KMS-11 (cell line): ENCODE results near the gene WDR77.

ENCODE experiments used
- H2AFZ ChIP-seq: fragments of 200-600 bp; sonication (generic); 2 replicates; pipeline ENCODE4 v1.6.1; 2016; ENCODE audit warnings: antibody characterized with exemption, mixed run types, low read depth
- H3K27ac ChIP-seq: fragments of 200-600 bp; sonication (generic); 2 replicates; pipeline ENCODE4 v1.6.1; 2016; ENCODE audit warnings: mild to moderate bottlenecking, mixed run types
- H3K27me3 ChIP-seq: fragments of 200-600 bp; sonication (generic); 2 replicates; pipeline ENCODE4 v1.6.1; 2017; ENCODE audit warnings: mild to moderate bottlenecking, low read depth, mixed run types, moderate library complexity; ENCODE audit not compliant: insufficient read depth
- H3K36me3 ChIP-seq: fragments of 200-600 bp; sonication (generic); 2 replicates; pipeline ENCODE4 v1.6.1; 2017; ENCODE audit warnings: mild to moderate bottlenecking, mixed run types; ENCODE audit not compliant: insufficient read depth
- H3K4me1 ChIP-seq: fragments of 200-600 bp; sonication (generic); 2 replicates; pipeline ENCODE4 v1.6.1; 2016; ENCODE audit warnings: mild to moderate bottlenecking, low read depth, mixed run types; ENCODE audit not compliant: poor library complexity, severe bottlenecking
- H3K4me2 ChIP-seq: fragments of 200-600 bp; sonication (generic); 2 replicates; pipeline ENCODE4 v1.7.0; 2016; ENCODE audit warnings: mild to moderate bottlenecking, mixed run types
- H3K4me3 ChIP-seq: fragments of 200-600 bp; sonication (generic); IDR thresholded peaks from 2 replicates; pipeline ENCODE4 v1.6.1; 2017; ENCODE audit warnings: low read depth, low read length, mixed read lengths; ENCODE audit not compliant: insufficient read depth
- H3K79me2 ChIP-seq: fragments of 200-600 bp; sonication (generic); 2 replicates; pipeline ENCODE4 v1.6.1; 2016; ENCODE audit warnings: low read depth, mixed run types; ENCODE audit not compliant: insufficient read depth
- H3K9ac ChIP-seq: fragments of 200-600 bp; sonication (generic); 2 replicates; pipeline ENCODE4 v1.6.1; 2016; ENCODE audit warnings: mild to moderate bottlenecking, mixed run types
- H4K20me1 ChIP-seq: fragments of 200-600 bp; sonication (generic); 2 replicates; pipeline ENCODE4 v1.6.1; 2016; ENCODE audit warnings: mild to moderate bottlenecking, mixed run types; ENCODE audit not compliant: insufficient read depth
- CTCF ChIP-seq: fragments of 200-600 bp; sonication (generic); conservative IDR thresholded peaks from 2 replicates; pipeline ENCODE4 v1.6.1; 2017; ENCODE audit warnings: low read depth, mild to moderate bottlenecking, antibody characterized with exemption, low read length, moderate library complexity, mixed read lengths

The WDR77 gene

GRCh38 chr1:111474521-111474920 is 25.5 kb upstream of the WDR77 start:
- Histone ChIP-seq H4K20me1 (no peaks in the 10 kb centered on the region), H3K9ac (no peak overlapping the region), H3K4me2 (no peak overlapping the region), H2AFZ (no peak overlapping the region), H3K36me3 (no peaks in the 10 kb centered on the region), H3K27ac (no peak overlapping the region), H3K27me3 (peaks cover 24% of the 10 kb centered on the region; the same call in 1 of the 2 replicates), H3K79me2 (no peaks in the 10 kb centered on the region), H3K4me3 (no peak overlapping the region), H3K4me1 (peaks cover 26% of the 10 kb centered on the region)
- TF ChIP-seq CTCF = no peak

GRCh38 chr1:111474106-111474505 is 25.1 kb upstream of the WDR77 start:
- no peaks in the 10 kb centered on the region for H3K36me3 ChIP-seq
- TF ChIP-seq CTCF = no peak
- H3K4me3 ChIP-seq = no peak overlapping the region
- H3K4me1 ChIP-seq = peaks cover 26% of the 10 kb centered on the region
- H2AFZ ChIP-seq = no peak overlapping the region
- H4K20me1 ChIP-seq = no peaks in the 10 kb centered on the region
- H3K27me3 ChIP-seq = peaks cover 22% of the 10 kb centered on the region; the same call in 1 of the 2 replicates
- H3K9ac ChIP-seq = no peak overlapping the region
- H3K4me2 ChIP-seq = no peak overlapping the region
- H3K79me2 ChIP-seq = no peaks in the 10 kb centered on the region
- no peak overlapping the region for H3K27ac ChIP-seq

- Histone ChIP-seq H4K20me1 (no peaks in the 10 kb centered on the region), H3K36me3 (no peaks in the 10 kb centered on the region), H3K79me2 (no peaks in the 10 kb centered on the region), H3K4me1 (peaks cover 12% of the 10 kb centered on the region), H3K27ac (no peak overlapping the region), H3K9ac (no peak overlapping the region), H3K4me2 (no peak overlapping the region), H2AFZ (no peak overlapping the region), H3K4me3 (no peak overlapping the region), H3K27me3 (peaks cover 9% of the 10 kb centered on the region; the same call in 1 of the 2 replicates)
- no peak for TF ChIP-seq CTCF
Observed at GRCh38 chr1:111471538-111471937, 22.5 kb upstream of the WDR77 start.

GRCh38 chr1:111471012-111471411 is 22.0 kb upstream of the WDR77 start:
- H3K36me3 ChIP-seq = no peaks in the 10 kb centered on the region
- no peak overlapping the region for H3K4me3 ChIP-seq
- TF ChIP-seq CTCF = no peak
- H3K27me3 ChIP-seq = peaks cover 6% of the 10 kb centered on the region; the same call in 1 of the 2 replicates
- no peak overlapping the region for H3K9ac ChIP-seq
- no peak overlapping the region for H3K27ac ChIP-seq
- peaks cover 7% of the 10 kb centered on the region for H3K4me1 ChIP-seq
- no peaks in the 10 kb centered on the region for H4K20me1 ChIP-seq
- H3K79me2 ChIP-seq = no peaks in the 10 kb centered on the region
- H3K4me2 ChIP-seq = no peak overlapping the region
- no peak overlapping the region for H2AFZ ChIP-seq

- no peak for TF ChIP-seq CTCF
- Histone ChIP-seq H3K4me1 (peaks cover 3% of the 10 kb centered on the region), H3K4me3 (no peak overlapping the region), H3K79me2 (no peaks in the 10 kb centered on the region), H3K9ac (no peak overlapping the region), H3K4me2 (no peak overlapping the region), H3K36me3 (no peaks in the 10 kb centered on the region), H3K27ac (no peak overlapping the region), H3K27me3 (peaks cover 1% of the 10 kb centered on the region; the same call in 1 of the 2 replicates), H4K20me1 (no peaks in the 10 kb centered on the region), H2AFZ (no peak overlapping the region)
Observed at GRCh38 chr1:111470596-111470995, 21.5 kb upstream of the WDR77 start.
